ENCODE measurements around the gene NR1I3. TPM values are rescaled to one million over a fixed set of nuclear protein-coding genes. Genes with fewer than 3 reads are reported as not detected.

The NR1I3 gene
- polyA plus RNA-seq, 4 donors, result 0.28 to 13.3 (median 6.4) TPM

GRCh38 chr1:161220002-161220401 lies 18.0 kb downstream of the NR1I3 start:
- 76 to 84% (median 81%) methylated on average over 5 of the region's 5 CpGs for WGBS, 3 donors
- H3K27me3 ChIP-seq (ENCODE audit: control insufficient read depth in 3 of 3, insufficient read depth in 3 of 3, low read length in 3 of 3), result no peaks in the 10 kb centered on the region
- H3K36me3 ChIP-seq (ENCODE audit: control insufficient read depth in 3 of 3, insufficient read depth in 2 of 3, low read depth in 1 of 3, low read length in 3 of 3), result peaks cover 0 to 6% (median 0%) of the 10 kb centered on the region in 3 donors
- no peak overlapping the region for H3K4me3 ChIP-seq (ENCODE audit: low read depth in 1 of 3, low read length in 3 of 3)
- peaks cover 3 to 68% (median 11%) of the 10 kb centered on the region in 3 donors for H3K4me1 ChIP-seq (ENCODE audit: control insufficient read depth in 3 of 3, insufficient read depth in 2 of 3, low read depth in 1 of 3, low read length in 2 of 3)
- FAIRE-seq (no peak), DNase-seq (no peak)
- no peaks in the 10 kb centered on the region for H3K9me3 ChIP-seq (ENCODE audit: control insufficient read depth in 2 of 2, insufficient read depth in 1 of 2, low read depth in 1 of 2, low read length in 1 of 2)
- H3K27ac ChIP-seq (ENCODE audit: low read depth in 1 of 3, low read length in 2 of 3), result peak overlapping the region in 1 of 3 donors; percentile 84

DNA sequence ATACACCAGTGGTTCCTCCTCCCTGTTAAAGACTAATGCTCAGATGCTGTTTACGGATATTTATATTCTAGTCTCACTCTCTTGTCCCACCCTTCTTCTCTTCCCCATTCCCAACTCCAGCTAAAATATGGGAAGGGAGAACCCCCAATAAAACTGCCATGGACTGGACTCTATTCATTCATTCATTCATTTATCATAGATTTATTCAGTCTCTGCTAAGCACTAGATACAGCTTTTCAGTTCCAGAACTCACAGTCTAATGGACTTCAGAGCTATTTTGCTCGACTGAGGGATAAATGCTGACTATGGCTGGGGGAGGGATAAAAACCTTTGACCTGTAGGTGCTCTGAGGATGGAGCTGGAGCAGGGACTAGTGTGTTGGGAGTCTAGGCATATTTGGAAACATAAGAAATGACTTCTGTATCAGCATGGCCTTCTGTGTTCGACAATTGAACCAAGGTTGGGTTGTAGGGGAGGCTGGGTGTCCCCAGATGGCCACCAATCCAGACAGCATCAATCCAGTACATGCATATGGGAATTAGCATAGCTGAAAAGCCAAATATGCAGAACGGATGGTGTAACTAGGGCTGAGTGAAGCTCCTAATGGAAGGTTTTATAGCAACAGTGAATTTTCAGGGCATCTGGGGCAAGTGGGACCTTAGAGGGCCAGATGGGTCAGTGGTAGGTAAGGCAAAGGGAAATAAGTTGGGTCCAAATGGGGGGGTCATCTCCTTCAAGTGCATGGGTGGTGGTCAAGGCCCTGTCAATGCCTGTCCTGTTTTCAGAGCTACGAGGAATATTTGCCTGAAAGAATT lies 18.7 kb downstream of the NR1I3 start:
- H3K36me3 ChIP-seq (ENCODE audit: control insufficient read depth in 3 of 3, insufficient read depth in 2 of 3, low read depth in 1 of 3, low read length in 3 of 3), result peaks cover 0 to 13% (median 3%) of the 10 kb centered on the region in 3 donors
- peaks cover 3 to 65% (median 10%) of the 10 kb centered on the region in 3 donors for H3K4me1 ChIP-seq (ENCODE audit: control insufficient read depth in 3 of 3, insufficient read depth in 2 of 3, low read depth in 1 of 3, low read length in 2 of 3)
- peak; percentile 53 to 64 for DNase-seq
- no peaks in the 10 kb centered on the region for H3K9me3 ChIP-seq (ENCODE audit: control insufficient read depth in 2 of 2, insufficient read depth in 1 of 2, low read depth in 1 of 2, low read length in 1 of 2)
- WGBS, 3 donors, result 82 to 87% (median 85%) methylated on average over 5 of the region's 5 CpGs
- H3K4me3 ChIP-seq (ENCODE audit: low read depth in 1 of 3, low read length in 3 of 3), result no peak overlapping the region
- no peak for FAIRE-seq
- no peaks in the 10 kb centered on the region for H3K27me3 ChIP-seq (ENCODE audit: control insufficient read depth in 3 of 3, insufficient read depth in 3 of 3, low read length in 3 of 3)
- H3K27ac ChIP-seq (ENCODE audit: low read depth in 1 of 3, low read length in 2 of 3), result peak overlapping the region in 1 of 3 donors; percentile 84

DNA sequence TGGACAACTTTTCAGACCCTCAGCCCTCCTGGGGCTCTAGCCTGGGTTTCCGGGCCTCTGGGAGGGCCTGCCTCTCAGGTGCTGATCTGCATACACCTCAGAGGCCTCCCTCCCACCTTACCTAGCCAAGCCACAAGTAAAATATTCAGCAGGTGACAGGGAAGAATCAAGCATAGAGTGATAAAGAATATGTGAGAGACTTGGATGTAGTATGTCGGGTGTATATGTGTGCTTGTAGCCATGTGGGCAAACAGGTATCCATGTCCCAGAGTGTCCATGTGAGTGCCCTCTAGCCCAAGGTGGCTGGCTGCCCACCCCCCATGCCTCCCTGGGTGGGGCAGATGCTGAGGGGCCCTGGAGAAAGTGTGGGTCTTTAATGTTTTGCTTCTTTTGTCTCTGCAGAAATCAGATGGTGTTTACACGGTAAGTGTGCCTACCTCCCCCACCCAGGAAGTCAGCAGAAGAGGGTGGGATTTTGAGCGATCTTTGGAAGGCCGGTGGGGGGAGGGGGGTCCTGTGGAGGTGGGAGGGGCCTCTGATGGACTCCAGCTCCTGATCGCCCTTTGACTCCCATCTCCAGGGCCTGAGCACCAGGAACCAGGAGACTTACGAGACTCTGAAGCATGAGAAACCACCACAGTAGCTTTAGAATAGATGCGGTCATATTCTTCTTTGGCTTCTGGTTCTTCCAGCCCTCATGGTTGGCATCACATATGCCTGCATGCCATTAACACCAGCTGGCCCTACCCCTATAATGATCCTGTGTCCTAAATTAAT lies 19.5 kb downstream of the NR1I3 start:
- DNase-seq (peak in 1 of 2 donors; percentile 66), FAIRE-seq (no peak)
- H3K4me3 ChIP-seq (ENCODE audit: low read depth in 1 of 3, low read length in 3 of 3), result no peak overlapping the region
- no peaks in the 10 kb centered on the region for H3K9me3 ChIP-seq (ENCODE audit: control insufficient read depth in 2 of 2, insufficient read depth in 1 of 2, low read depth in 1 of 2, low read length in 1 of 2)
- H3K36me3 ChIP-seq (ENCODE audit: control insufficient read depth in 3 of 3, insufficient read depth in 2 of 3, low read depth in 1 of 3, low read length in 3 of 3), result peaks cover 4 to 21% (median 10%) of the 10 kb centered on the region in 3 donors
- peak overlapping the region in 2 of 3 donors; percentile 84 for H3K27ac ChIP-seq (ENCODE audit: low read depth in 1 of 3, low read length in 2 of 3)
- no peaks in the 10 kb centered on the region for H3K27me3 ChIP-seq (ENCODE audit: control insufficient read depth in 3 of 3, insufficient read depth in 3 of 3, low read length in 3 of 3)
- WGBS, 3 donors, result 48 to 57% (median 55%) methylated on average over 8 of the region's 8 CpGs
- H3K4me1 ChIP-seq (ENCODE audit: control insufficient read depth in 3 of 3, insufficient read depth in 2 of 3, low read depth in 1 of 3, low read length in 2 of 3), result peaks cover 3 to 58% (median 9%) of the 10 kb centered on the region in 3 donors

DNA sequence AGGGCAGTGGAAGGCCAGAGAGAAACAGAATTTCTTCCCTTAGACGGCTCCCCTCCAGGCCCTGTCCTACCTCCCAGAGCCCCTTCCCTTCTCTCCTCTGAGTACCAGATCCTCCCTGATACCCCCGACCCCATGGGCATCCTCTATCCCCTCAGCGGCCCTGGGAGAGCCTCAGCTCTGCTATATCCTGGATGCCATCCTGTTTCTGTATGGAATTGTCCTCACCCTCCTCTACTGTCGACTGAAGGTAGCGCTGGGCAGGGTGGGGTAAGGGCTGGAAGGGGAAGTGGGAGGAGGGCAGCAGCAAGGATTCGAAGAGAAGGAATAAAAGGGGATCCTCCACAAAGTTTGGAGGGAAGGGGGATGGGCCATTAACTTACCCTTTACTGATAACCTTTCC lies 20.2 kb downstream of the NR1I3 start:
- WGBS, 3 donors, result 57 to 87% (median 86%) methylated on average over 6 of the region's 6 CpGs
- DNase-seq (peak in 1 of 2 donors; percentile 19), FAIRE-seq (no peak)
- Histone ChIP-seq H3K27ac (ENCODE audit: low read depth in 1 of 3, low read length in 2 of 3) (peak overlapping the region; percentile 14 to 84 (median 84)), H3K9me3 (ENCODE audit: control insufficient read depth in 2 of 2, insufficient read depth in 1 of 2, low read depth in 1 of 2, low read length in 1 of 2) (no peaks in the 10 kb centered on the region), H3K36me3 (ENCODE audit: control insufficient read depth in 3 of 3, insufficient read depth in 2 of 3, low read depth in 1 of 3, low read length in 3 of 3) (peaks cover 7 to 27% (median 14%) of the 10 kb centered on the region in 3 donors), H3K4me3 (ENCODE audit: low read depth in 1 of 3, low read length in 3 of 3) (no peak overlapping the region), H3K4me1 (ENCODE audit: control insufficient read depth in 3 of 3, insufficient read depth in 2 of 3, low read depth in 1 of 3, low read length in 2 of 3) (peaks cover 3 to 52% (median 6%) of the 10 kb centered on the region in 3 donors), H3K27me3 (ENCODE audit: control insufficient read depth in 3 of 3, insufficient read depth in 3 of 3, low read length in 3 of 3) (no peaks in the 10 kb centered on the region)

DNA sequence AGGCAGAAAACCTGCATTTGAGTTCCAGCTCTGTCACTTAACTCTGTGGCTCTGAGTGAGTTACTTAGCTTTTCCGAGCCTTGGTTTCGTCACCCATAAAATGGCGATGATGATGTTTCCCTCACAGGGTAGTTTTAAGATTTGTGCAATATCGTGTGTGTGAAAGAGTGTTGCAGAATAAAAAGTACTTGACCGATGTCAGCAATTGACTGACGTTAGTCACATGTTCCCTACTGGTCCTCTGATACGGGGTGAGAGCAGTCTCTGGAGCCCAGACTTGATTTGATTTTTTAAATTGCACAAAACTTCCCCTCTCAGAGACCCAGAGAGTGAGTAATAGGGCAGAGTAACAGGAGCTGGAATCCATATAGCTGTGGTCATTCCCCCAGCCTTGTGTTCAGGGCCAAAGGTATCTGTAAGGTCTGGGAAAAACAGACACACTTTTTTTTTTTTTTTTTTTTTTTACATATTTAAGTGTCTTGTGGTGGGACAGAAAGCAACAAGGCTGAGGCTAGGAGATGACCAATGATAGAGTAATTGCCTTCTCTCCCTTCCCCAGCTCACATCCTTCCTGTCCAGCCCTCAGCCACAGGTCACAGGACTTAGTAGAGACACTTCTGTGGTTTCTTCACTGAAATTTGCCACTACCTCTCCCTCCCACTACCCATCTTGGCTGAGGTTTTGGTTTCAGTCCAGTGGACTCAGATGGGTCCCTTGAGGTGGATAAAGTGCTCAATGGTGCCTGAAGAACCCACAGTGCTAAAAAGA lies 20.9 kb downstream of the NR1I3 start:
- FAIRE-seq (no peak), DNase-seq (peak in 1 of 2 donors; percentile 52)
- 57 to 64% (median 60%) methylated on average over 7 of the region's 7 CpGs for WGBS, 3 donors

GRCh38 chr1:161215076-161215475 lies 22.9 kb downstream of the NR1I3 start, which contains the start of gene FCER1G:
FCER1G (plus strand) TSS chr1:161215295; CDS start chr1:161215322, 27 bp downstream.
- Histone ChIP-seq H3K4me1 (ENCODE audit: control insufficient read depth in 3 of 3, insufficient read depth in 2 of 3, low read depth in 1 of 3, low read length in 2 of 3) (peaks cover 3 to 40% (median 6%) of the 10 kb centered on the region in 3 donors), H3K27ac (ENCODE audit: low read depth in 1 of 3, low read length in 2 of 3) (peak within 1 kb of the TSS in 1 of 3 donors; percentile 71), H3K27me3 (ENCODE audit: control insufficient read depth in 3 of 3, insufficient read depth in 3 of 3, low read length in 3 of 3) (no peaks in the 10 kb centered on the region), H3K36me3 (ENCODE audit: control insufficient read depth in 3 of 3, insufficient read depth in 2 of 3, low read depth in 1 of 3, low read length in 3 of 3) (peaks cover 18 to 53% (median 23%) of the 10 kb centered on the region in 3 donors), H3K4me3 (ENCODE audit: low read depth in 1 of 3, low read length in 3 of 3) (no peak within 1 kb of the TSS), H3K9me3 (ENCODE audit: control insufficient read depth in 2 of 2, insufficient read depth in 1 of 2, low read depth in 1 of 2, low read length in 1 of 2) (no peaks in the 10 kb centered on the region)
- 62 to 82% (median 81%) methylated on average over 10 of the region's 10 CpGs for WGBS, 3 donors
- FAIRE-seq (no peak), DNase-seq (no peak)

More for the DNA sequence above, 20.9 kb downstream of the NR1I3 start:
- Histone ChIP-seq H3K4me1 (ENCODE audit: control insufficient read depth in 3 of 3, insufficient read depth in 2 of 3, low read depth in 1 of 3, low read length in 2 of 3) (peaks cover 3 to 46% (median 6%) of the 10 kb centered on the region in 3 donors), H3K4me3 (ENCODE audit: low read depth in 1 of 3, low read length in 3 of 3) (no peak overlapping the region), H3K36me3 (ENCODE audit: control insufficient read depth in 3 of 3, insufficient read depth in 2 of 3, low read depth in 1 of 3, low read length in 3 of 3) (peaks cover 9 to 34% (median 14%) of the 10 kb centered on the region in 3 donors), H3K27ac (ENCODE audit: low read depth in 1 of 3, low read length in 2 of 3) (peak overlapping the region; percentile 14 to 84 (median 84)), H3K27me3 (ENCODE audit: control insufficient read depth in 3 of 3, insufficient read depth in 3 of 3, low read length in 3 of 3) (no peaks in the 10 kb centered on the region), H3K9me3 (ENCODE audit: control insufficient read depth in 2 of 2, insufficient read depth in 1 of 2, low read depth in 1 of 2, low read length in 1 of 2) (no peaks in the 10 kb centered on the region)

- 88 to 97% (median 94%) methylated on average over 9 of the region's 9 CpGs for WGBS, 3 donors
- Histone ChIP-seq H3K4me1 (ENCODE audit: control insufficient read depth in 3 of 3, insufficient read depth in 2 of 3, low read depth in 1 of 3, low read length in 2 of 3) (peaks cover 3 to 39% (median 6%) of the 10 kb centered on the region in 3 donors), H3K36me3 (ENCODE audit: control insufficient read depth in 3 of 3, insufficient read depth in 2 of 3, low read depth in 1 of 3, low read length in 3 of 3) (peaks cover 18 to 59% (median 23%) of the 10 kb centered on the region in 3 donors), H3K9me3 (ENCODE audit: control insufficient read depth in 2 of 2, insufficient read depth in 1 of 2, low read depth in 1 of 2, low read length in 1 of 2) (no peaks in the 10 kb centered on the region), H3K27ac (ENCODE audit: low read depth in 1 of 3, low read length in 2 of 3) (peak overlapping the region in 1 of 3 donors; percentile 10), H3K27me3 (ENCODE audit: control insufficient read depth in 3 of 3, insufficient read depth in 3 of 3, low read length in 3 of 3) (no peaks in the 10 kb centered on the region), H3K4me3 (ENCODE audit: low read depth in 1 of 3, low read length in 3 of 3) (no peak overlapping the region)
- no peak for FAIRE-seq
- no peak for DNase-seq
Observed at GRCh38 chr1:161214369-161214768, 23.6 kb downstream of the NR1I3 start.

All from small intestine (tissue), 7 donors.